Fibroblast of mammary gland (primary cell): ENCODE results near the gene SLC31A2.
"Not testable (repeated sequence)": the region's sequence is repeated elsewhere in the genome, so short reads cannot be mapped to it uniquely, and the experiment has no call there.

Experiments
- DNase-seq: peaks from one replicate; pipeline ENCODE4 v3.0.0-alpha.2; 2010; ENCODE audit warnings: low read depth
- H3K4me3 ChIP-seq: 2 replicates; pipeline ENCODE4 v1.5.1; 2011; ENCODE audit warnings: low read depth, mild to moderate bottlenecking, low read length, moderate library complexity; ENCODE audit not compliant: control insufficient read depth
- TF ChIP-seq, protein P1 (sequence below): conservative IDR thresholded peaks from 2 replicates; pipeline ENCODE4 v1.5.1; 2011; ENCODE audit warnings: low read depth, low read length, inconsistent platforms; ENCODE audit not compliant: control insufficient read depth, insufficient read depth

Gene SLC31A2, protein sequence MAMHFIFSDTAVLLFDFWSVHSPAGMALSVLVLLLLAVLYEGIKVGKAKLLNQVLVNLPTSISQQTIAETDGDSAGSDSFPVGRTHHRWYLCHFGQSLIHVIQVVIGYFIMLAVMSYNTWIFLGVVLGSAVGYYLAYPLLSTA

DNA sequence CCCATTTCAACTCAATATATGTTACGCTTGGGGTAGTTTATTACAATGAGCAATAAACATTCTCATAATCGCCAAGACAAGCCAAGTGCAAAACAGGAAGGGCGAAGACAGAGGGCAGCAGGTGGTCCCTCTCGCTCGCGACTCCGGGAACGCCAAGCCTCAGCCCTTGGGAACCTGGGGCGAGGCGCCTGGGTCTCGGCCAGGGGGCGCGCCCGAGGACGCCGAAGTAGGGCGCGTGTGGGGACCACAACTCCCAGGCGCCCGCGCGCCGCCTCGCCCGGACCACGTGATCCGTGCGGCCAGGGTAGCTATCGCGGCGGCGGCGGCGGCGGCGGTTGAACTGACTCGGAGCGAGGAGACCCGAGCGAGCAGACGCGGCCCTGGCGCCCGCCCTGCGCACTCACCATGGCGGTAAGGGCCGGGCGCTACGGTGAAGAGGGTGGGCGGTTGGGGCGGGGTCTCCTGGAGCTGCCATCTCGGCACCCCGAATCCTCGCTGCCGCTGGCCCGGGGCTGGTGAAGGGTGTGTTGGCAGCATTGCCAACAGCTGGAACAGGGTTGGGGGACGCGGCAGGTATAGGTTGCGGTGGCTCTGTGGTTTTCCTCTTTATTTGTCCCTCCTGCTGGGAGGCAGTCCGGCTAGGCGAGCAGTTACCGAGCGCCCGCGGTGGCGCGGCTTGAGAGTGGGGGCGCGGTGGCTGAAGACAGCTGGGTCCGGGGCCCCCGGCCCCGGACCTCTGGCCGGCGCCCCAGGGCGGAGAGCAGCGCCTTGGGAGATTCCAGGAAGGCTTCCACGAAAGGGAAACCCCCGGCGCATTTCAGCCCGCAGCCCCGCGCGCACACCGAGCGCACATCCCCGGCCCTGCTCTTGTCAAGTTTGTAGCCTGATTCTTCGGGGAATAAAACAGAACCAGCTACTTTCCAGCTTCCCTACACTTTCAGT is at the start of gene SLC31A2:
Gene SLC31A2, plus strand, starts transcription at position 338 of the 942 bp plus-strand sequence. Its CDS starts 68 bp downstream, at position 406.
- peak within 1 kb of the TSS; percentile 86 for H3K4me3 ChIP-seq
- TF ChIP-seq, protein P1, sequence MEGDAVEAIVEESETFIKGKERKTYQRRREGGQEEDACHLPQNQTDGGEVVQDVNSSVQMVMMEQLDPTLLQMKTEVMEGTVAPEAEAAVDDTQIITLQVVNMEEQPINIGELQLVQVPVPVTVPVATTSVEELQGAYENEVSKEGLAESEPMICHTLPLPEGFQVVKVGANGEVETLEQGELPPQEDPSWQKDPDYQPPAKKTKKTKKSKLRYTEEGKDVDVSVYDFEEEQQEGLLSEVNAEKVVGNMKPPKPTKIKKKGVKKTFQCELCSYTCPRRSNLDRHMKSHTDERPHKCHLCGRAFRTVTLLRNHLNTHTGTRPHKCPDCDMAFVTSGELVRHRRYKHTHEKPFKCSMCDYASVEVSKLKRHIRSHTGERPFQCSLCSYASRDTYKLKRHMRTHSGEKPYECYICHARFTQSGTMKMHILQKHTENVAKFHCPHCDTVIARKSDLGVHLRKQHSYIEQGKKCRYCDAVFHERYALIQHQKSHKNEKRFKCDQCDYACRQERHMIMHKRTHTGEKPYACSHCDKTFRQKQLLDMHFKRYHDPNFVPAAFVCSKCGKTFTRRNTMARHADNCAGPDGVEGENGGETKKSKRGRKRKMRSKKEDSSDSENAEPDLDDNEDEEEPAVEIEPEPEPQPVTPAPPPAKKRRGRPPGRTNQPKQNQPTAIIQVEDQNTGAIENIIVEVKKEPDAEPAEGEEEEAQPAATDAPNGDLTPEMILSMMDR, result peak; percentile 26
- peak; percentile 80 for DNase-seq

DNA sequence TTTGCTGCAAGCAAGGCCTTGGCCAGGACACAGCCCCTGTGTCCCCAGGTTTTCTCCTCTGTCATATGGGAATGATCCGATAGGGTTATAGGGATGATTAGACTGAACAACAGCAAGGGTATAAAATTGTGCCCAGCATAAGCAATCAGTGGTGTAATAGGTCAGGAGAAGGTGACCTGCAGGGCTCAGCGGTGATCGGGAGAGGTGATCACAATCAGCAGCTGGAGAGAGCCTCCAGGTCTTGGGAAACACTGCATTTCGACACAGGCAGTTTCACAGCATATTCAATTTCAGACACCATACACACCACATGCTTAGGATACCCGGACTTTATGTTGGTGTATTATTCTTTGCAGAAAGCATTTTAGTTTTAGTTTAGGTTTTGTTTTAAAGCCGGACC is 45.5 kb upstream of the SLC31A2 start:
- H3K4me3 ChIP-seq, DNase-seq: not testable (repeated sequence)

DNA sequence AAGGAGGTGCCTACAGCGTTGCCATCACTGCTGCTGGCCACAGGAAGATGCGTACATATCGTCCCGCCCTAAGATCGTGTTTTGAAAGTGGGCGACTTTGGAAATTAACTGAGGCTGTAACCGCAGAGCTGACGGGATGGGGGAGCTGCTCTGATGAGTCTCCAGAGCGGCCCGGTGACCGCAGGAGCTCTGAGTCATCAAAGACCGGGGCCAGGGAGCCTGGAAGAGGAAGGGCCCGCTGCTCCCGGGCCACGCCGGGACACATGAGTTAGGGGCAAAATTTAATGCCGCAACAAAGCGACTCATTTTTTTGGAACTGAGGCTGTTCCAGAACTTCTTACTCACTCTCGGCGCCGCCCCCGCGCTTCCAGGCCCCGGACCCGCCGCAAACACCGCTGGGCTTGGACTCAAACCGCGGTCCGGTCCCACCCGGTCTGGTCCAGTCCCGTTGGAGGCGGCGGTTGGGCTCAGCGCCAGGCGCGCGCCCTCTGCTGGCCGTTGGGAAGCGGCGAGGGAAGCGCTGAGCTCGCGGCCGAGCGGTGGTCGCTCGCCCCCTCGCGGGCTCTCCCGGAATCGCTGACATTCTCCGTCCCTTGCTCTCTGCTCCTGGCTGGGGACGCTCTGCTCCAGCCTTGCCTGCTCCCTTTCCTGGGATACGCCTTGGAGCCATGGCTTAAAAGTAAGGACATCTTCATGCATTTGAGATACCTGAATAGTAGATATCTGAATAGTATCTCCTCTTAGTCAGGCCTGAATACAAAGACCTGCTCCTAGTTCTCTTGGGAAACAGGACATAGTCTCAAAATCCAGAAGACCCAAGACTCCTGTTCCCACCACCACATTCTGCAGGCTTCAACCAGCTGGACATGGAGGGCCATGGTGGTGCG is 39.5 kb upstream of the SLC31A2 start:
- DNase-seq, result peak; percentile 15
- H3K4me3 ChIP-seq, result peak overlapping the region; percentile 38

DNA sequence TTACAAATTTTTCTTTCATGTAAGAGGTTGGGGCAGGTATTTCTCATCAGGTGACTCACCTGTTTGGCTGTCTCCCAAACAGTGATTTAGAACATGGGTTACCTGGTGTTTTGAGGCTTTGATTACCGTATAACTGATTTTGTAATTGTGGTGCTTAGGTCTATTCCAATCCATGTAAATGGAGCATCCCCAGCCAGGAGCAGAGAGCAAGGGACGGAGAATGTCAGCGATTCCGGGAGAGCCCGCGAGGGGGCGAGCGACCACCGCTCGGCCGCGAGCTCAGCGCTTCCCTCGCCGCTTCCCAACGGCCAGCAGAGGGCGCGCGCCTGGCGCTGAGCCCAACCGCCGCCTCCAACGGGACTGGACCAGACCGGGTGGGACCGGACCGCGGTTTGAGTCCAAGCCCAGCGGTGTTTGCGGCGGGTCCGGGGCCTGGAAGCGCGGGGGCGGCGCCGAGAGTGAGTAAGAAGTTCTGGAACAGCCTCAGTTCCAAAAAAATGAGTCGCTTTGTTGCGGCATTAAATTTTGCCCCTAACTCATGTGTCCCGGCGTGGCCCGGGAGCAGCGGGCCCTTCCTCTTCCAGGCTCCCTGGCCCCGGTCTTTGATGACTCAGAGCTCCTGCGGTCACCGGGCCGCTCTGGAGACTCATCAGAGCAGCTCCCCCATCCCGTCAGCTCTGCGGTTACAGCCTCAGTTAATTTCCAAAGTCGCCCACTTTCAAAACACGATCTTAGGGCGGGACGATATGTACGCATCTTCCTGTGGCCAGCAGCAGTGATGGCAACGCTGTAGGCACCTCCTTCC is 37.9 kb upstream of the SLC31A2 start:
- peak overlapping the region; percentile 27 for H3K4me3 ChIP-seq
- peak; percentile 27 for DNase-seq
- TF ChIP-seq, protein P1, result peak; percentile 7

DNA sequence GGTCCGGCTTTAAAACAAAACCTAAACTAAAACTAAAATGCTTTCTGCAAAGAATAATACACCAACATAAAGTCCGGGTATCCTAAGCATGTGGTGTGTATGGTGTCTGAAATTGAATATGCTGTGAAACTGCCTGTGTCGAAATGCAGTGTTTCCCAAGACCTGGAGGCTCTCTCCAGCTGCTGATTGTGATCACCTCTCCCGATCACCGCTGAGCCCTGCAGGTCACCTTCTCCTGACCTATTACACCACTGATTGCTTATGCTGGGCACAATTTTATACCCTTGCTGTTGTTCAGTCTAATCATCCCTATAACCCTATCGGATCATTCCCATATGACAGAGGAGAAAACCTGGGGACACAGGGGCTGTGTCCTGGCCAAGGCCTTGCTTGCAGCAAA is 32.0 kb upstream of the SLC31A2 start:
- not testable (repeated sequence) for H3K4me3 ChIP-seq, DNase-seq

DNA sequence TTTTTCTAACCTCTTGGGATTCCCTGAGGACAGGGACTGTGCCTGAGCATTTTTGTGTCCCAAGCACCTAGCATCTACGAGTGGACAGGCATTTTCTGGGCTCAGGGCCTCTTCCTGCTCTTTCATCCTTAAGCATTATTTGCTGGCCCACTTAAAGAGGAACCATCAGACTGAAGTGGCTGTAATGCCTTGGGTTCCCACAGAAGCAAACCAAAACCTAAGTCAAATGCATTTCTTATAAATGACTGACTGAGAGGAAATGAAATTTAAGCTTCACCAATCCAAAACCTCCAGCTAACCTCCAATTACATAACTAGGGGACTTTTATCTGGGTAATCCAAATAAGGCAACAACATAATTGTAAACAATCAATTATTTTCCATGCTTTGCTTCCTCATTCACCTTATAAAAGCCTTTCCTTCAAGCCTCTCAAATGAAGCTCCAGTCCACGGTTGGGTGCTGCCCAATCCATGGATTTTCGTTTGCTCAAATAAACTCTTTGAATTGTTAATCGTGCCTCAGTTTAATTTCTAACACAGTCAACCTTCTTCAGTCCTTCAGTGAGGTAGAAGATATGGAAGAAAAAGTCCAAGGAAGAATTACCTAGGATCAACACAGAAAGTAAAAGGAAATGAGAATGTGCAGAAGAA is 25.3 kb upstream of the SLC31A2 start:
- no peak for DNase-seq
- TF ChIP-seq, protein P1, result no peak
- no peak overlapping the region for H3K4me3 ChIP-seq

DNA sequence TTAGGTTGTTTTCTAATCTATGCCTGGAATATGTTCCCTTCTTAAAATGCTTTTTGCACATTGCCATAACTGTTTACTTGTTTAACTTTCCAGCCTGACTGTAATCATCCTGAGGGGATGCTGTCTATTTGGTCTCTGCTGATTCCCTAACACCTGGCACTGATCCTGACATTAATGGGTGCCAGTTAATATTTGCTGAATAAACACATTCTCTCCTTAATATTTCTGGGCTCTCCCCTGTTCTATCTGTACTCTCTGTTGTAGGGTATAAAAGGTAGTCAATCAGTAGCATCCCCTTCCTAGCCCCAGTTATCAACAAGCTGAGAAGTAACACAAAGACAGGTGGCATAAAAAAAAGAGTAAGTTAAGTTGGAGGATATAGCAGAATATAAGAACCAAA is 21.3 kb upstream of the SLC31A2 start:
- H3K4me3 ChIP-seq, result no peak overlapping the region
- DNase-seq, result no peak
- TF ChIP-seq, protein P1, result no peak
